Activated naive CD4-positive, alpha-beta T cell treated with Interleukin-2 at 50 U/mL for 16 hours (primary cell): Measurements from ENCODE around the gene RNF130.
A peak's percentile ranks its signal among the peaks of the same experiment; 100 is the strongest.
"Not testable (repeated sequence)": the region's sequence is repeated elsewhere in the genome, so short reads cannot be mapped to it uniquely, and the experiment has no call there.

Source experiments
- DNase-seq: peaks from one replicate; pipeline ENCODE4 v3.0.0-alpha.2; 2020

RNF130 gene

DNA sequence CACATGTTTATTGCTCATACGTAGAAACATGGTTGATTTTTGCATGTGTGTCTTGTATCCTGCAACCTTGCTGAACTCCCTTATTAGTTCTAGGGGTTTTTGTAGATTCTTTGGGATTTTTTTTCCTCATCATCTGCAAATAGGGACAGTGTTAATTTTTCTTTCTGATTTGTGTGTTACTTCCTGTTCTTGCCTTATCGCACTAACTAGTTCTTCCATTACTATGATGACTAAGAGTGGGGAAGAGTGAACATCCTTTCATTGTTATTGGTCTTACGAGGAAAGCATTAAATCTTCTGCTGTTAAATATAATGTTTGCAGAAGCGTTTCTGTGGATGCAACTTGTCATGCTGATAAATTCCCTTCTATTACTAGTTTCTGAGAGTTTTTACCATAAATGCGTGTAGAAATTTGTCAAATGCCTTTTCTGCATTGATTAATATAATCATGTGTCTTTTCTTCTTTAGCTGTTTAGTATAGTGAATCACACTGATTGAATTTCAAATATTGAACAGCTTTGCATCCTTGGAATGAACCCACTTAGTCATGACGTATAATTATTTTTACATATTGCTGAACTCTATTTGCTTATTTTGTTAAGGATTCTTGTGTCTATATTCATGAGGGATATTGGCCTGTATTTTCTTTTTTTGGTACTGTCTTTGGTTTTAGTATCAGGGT is 32.1 kb upstream of the RNF130 start:
- DNase-seq, result no peak

DNA sequence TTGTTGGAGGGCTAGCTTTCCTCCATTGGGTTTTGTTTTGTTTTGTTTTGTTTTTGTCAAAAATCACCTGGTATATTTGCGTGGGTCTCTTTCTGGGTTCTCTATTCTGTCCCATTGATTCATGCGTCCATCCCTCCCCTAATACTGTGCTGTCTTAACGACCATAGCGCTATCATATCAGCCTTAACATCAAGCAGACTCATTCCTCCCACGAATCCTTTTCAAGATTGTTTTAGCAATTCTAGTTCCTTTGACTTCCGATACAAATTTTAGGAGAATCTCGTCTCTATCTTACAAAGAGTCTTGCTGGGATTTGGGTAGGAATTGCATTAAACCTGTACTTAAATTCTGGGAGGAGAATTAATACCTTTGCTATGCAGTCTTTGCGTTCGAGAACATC is 31.1 kb upstream of the RNF130 start:
- no peak for DNase-seq

DNA sequence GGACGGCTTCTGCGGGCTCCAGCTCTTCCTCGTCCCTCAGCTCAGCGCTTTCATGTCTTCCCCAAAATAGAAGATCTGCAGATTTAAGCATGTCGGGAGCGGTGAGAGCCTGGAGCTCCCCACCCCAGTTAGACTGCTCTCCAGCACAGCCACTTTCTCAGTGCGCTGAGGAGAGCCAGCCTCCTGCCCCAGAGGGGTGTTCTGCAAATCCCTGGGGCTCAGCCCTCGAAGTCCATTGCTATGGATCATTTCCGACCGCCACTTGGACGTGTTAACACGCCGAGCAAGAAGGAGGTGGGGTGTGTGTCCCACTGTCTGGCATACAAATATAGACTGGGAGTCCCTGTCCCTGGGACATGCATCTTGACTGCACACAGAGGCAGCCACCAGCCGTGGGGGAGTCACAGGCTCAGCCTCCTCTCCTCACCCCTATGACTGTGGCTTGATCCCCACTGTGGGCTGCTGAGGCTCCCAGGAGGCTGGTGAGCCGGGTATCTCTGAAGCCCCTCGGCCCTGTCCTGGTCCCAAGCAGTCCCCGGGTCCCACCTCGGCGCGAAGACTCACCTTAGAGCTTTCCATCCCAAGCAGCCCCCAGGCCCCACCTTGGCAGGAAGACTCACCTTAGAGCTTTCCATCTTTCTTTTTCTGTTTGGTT is 30.0 kb upstream of the RNF130 start:
- DNase-seq, result no peak

DNA sequence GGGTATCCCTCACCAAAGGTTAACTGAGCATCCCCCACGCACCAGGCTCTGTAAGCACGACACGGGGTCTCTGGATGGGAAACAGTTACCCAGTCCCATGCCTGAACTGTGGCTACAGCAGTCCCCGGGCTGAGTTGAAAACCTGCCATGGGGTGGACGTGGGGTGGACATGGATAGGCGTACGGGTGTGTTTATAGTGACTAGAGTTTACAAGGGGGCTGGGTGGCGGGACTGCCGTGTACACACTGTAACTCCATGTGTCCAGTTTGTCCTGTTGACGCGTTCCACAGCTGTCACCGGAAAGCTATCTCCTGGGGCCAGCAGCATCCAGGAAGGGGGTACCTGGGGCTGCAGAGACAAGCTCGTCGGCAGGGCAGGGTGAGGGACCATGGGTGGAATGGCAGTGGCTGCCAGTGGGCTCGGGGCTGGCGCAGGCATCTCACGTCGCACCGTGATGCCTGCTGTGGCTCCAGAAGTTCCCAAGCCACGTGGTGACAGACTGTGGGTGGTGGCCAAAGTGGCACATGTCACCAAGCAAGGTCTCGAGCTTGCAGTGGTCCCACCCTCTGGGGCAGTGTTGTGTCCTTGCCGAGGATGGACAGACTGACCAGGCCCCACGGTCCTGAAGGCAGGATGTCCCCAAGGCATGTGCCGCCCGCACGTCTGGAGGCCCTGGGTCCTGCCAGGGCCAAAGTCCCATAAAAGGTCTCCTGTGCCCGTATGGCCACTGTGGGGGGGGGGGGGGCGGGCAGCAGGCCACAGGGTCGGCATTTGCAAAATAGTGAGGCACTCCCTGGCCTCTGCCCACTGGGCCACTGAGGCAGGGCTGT is 29.3 kb upstream of the RNF130 start:
- DNase-seq, result no peak

DNA sequence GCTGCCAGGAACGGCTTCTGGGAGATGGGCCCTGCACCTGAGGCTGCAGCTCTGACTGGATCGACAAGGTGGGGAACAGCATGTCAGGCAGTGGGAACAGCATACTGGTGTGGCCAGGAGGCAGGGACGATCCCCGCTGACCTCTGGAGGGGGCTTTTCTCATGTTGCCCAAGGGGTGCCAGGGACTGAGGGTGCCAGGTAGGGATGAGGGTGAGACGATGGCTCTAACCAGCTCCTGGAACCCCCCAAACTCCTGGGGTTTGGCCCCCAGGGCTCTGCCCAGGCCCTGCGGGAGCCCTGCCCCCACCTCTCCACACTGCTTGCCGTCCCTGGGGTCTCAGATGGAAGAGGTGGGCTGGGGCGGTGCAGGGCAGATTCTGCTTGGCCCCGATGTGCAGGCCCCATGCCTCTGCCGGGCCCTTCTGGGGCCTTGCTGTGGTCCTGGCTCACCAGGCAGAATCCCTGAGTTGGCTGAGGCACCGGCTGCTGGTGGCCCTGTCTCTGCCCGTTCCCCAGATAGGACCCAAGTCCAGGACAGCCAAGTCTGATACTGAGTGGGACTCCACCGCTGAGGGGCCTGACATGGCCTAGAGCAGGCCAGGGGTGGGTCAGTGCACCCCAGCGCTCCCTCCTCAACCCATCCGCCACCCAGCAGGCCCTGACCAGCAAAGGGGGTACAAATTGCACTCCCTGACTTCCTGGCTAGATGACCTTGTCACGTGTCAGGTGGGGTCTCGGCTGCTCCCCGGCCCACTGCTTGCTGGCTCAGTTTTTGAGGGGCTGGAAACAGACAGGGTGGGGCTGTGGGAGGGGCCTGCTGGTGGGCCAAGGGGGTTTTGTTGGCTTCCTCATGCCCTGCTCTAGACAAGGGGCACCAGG is 28.4 kb upstream of the RNF130 start:
- DNase-seq, result no peak

DNA sequence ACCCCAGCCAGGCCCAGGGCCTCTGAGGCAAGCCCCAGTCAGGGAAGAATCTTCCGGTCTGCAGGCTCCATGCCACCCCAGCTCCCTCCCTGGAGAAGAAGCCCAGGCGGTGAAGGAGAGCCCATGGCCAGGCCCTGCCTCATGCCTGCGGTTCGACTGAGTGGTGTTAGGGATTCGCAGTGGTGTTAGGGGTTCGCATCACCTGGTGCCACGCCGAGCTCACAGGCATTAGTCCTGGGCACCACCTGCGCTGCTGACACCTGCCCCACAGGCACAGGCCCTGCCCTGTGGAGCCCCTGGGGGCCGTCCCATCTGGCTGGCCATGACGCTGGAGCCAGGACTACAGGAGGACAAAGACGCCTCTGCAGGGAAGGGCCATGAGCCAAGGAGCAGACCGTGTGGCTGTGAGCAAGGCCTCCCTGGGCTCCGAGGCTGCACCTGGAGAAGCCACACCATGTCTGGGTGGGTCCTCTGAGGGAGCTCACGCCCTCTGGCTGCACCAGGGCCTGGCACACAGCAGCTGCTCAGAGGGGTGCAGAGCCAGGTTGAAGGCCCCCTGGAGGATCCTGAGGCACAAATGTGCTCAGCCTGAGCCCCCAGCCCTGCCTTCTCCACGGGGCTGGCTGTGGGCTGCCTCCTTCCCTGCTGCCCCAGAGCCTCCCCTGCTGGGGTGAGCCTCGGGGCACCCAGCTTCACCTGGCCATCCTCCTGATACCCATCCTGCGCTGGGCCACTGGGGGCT is 27.6 kb upstream of the RNF130 start:
- no peak for DNase-seq

DNA sequence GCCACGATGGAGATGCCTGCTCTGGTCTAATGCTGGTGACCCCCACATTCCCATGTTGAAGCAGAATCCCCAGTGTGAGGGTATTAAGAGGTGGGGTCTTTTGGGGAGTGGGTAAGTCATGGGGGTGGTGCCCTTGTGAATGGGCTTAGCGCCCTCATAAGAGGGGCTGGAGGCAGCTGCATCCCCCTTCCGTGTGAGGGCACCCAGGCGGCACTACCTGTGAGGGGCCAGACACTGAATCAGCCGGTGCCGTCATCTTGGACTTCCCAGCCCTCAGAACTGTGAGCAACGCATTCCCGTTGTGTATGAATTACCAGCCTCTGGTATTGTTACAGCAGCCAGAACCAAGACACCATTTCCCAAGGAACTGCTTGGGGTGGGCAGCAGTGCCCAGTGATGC is 27.0 kb upstream of the RNF130 start:
- no peak for DNase-seq

DNA sequence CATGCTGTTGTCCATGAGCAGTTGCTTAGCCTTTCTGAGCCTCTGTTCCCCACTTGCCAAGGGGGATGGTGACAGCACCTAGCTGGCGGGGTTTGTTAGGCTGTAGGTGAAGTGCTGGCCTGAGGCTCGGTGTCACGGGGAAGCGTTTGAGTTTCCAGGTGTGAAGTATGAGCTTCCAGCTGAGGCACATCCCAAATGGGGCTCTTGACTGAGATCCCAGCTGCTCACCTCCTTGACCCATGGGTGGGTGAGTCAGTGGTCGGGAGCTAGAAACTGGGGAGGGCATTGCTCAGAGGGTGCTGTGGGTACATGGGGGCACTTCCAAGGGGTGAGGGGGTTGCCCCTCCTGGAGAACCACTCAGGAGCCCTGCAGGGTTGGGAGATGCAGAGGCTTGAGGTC is 26.4 kb upstream of the RNF130 start:
- no peak for DNase-seq

DNA sequence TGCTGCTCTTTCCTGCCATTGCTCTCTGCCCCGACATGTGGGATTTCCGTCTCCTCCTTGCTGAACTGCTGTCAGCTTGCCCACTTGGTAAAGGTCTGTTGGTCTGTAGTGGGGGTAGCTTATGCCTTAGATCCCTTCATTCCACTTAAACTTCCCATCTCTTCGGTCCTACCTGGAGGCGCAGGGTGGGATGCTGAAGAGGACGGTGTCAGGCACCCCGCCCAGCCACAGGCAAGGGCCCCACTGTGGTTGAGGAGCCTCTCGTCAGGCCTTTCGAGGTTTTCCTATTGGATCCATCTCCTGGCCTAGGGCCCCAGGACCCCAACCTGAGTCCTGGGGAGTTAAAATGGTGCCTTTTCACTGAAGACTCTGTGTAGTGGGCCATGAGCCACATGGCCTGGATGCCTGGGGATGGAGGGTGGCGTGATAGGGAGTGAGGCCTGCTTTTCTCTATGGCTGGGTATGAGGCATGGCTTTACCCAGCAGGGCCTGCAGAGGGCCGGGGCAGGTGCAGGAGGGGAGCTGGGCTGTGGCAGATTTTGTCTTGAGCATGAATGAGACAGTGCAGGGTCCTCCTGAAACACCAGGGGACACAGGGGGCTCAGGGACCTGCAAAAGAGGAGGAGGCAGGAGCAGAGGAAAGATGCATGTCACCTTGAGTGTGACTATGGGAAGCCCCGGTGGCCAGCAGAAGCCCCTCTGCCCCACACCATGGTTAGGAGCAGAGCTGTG is 25.8 kb upstream of the RNF130 start:
- DNase-seq, result no peak

DNA sequence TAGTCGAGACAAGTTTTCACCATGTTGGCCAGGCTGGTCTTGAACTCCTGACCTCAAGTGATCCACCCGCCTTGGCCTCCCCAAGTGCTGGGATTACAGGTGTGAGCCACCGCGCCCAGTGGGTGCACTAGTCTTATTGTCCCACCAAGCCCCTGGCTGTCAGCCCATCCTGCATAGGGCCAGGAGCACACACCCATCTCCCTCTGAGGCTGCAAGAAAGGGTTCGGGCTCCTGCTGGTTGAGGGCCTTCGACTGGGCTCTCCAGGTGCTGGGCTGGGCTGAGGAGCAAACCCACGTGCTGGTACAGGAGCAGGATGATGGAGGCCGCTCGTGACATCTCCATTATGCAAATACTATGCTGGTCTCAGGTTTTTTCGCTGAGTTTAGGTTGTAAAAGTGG is 25.1 kb upstream of the RNF130 start:
- DNase-seq, result no peak

DNA sequence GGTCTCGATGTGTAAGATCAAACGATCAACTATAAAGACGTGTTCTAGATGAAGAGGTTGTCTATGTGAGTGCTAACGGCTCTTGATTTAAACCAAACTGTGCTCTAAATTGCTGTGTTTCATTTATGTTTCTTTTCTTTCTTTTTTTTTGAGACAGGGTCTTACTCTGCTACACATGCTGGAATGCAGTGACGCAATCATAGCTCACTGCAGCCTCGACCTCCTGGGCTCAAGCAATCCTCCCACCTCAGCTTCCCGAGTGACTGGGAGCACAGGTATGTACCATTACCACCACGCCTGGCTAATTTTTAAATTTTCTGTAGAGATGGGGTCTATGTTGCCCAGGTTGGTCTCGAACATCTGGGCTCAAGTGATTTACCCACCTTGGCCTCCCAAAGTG is 24.0 kb upstream of the RNF130 start:
- DNase-seq, result no peak

DNA sequence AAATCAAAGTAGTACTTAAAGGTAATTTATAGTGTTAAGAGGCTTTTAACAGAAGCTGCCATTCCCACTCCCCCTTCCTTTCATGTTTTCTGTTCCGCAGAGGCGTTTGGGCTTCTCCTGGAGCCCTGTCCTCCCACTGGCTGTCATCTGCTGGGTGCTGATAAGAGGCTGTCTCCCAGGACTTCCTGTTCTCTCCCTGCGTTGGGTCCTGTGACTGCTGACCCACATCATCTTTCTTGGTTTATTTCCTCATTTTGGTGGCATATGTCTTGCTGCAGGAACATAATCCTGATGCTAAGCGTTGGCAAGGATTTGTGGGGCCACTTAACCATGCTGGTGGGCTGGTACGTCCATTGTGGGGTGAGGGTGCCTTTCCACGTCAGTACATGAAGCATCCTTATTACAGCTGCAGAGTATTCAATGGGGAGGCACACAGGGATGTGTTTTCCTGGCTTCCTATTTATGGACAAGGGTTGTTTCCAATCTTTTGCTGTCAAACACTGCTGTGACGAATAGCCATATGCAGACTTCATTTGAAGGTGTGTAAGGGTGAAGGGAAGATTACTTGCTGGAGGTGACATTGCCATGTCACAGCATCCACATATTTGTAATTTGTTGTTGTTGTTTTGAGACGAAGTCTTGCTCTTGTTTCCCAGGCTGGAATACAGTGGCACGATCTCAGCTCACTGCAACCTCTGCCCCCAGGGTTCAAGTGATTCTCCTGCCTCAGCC is 22.3 kb upstream of the RNF130 start:
- no peak for DNase-seq

DNA sequence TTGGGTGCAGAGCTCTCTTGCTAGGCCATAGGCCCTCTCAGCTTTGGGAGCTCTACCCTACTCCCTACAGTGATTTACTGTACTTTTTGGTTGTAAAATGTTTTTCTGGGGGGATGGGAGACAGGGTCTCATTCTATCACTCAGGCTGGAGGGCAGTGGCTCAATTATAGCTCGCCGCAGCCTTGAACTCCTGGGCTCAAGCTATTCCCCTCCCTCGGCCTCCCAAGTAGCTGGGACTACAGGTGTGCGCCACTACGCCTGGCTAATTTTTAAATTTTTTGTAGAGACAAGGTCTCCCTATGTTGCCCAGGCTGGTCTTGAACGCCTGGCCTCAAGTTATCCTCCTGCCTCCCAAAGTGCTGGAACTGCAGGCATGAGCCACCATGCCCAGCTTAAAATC is 21.7 kb upstream of the RNF130 start:
- DNase-seq, result no peak

DNA sequence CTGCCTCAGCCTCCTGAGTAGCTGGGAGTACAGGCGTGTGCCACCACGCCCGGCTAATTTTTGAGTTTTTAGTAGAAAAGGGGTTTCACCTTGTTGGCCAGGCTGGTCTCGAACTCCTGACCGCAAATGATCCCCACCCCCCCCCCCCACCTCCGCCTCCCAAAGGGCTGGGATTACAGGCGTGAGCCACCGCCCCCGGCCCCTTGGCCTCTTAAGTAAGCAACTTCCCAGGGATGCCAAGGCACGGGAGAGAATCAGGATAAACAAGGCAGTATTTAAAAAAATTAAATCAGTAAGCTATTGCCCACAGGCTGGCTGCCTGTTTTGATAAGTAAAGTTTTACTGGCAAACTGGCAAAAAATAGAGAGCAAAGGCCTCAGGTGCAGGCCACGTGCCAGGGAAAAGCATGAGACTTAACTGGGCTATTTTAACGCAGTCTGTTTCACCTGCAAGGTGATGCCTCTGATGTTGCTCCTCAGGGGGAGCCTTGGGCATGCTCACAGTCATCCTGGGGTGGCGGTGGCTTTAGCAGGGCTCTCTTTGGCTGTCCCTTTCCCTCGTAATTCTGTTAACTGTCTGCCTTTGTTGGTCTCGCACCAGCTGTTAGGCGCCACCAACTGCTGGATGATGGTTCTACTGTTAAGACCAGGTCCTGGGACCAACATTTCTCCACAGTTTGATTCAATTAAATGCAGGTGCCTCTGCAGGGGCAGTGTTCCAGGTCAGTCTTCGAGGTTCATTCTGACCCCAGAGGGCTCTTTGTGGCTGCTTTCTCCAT is 19.4 kb upstream of the RNF130 start:
- no peak for DNase-seq

DNA sequence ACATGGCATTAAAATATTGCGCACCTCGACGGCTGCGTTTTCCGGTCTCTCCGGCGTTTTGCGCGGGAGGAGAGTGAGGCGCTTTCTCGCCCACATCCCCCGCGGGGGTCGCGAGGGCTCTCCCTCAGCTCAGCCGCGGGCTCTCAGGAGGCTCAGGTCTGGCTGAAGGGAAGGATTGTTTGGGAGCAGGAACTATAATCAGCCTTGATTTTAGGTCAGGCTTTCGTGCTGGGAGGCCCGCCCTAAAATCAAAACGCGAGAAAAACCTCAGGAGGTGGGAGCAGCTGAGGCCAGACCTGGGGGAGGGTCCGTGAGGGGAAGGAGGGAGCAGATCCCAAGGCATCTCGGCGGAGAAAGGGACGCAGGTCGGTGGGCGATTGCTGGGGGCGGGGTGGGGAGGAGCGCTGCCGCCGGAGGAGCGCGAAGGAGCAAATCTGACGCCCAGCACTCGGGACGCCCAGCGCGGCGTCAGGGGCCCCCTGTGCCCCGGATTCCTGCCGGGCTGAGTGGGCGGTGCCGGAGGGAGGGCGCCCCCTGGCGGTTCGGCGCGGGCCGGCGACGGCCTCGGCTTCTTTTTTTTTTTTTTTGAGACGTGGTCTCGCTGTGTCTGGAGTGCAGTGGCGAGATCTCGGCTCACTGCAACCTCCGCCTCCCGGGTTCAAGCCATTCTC is 18.7 kb upstream of the RNF130 start:
- DNase-seq, result peak; percentile 81

DNA sequence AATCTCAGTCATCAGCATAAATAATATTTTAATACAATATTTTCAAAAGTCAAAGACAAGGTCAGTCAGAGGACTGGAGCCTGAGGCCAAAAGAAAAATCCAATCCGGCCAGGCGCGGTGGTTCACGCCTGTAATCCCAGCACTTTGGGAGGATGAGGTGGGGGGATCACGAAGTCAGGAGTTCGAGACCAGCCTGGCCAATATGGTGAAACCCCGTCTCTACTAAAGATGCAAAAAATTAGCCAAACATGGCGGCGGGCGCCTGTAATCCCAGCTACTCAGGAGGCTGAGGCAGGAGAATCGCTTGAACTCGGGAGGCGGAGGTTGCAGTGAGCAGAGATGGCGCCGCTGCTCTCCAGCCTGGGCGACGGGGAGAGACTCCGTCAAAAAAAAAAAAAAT is 18.1 kb upstream of the RNF130 start:
- not testable (repeated sequence) for DNase-seq

DNA sequence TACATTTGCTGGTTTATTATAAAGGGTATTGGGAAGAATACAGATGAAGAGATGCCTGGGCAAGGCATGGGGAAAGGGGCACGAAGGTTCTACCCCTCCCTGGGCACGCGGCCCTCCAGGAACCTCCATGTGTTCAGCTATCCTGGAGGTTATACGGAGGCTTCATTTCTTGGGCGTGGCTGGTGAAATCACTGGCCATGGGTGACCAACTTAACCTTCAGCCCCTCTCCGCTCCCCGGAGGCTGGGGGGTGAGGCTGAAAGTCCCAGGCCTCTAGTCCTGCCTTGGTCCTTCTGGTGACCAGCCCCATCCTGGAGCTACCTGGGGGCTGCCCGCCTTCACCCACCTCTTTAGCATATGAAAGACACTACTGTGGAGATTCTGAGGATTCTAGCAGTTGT is 17.0 kb upstream of the RNF130 start:
- DNase-seq, result no peak

DNA sequence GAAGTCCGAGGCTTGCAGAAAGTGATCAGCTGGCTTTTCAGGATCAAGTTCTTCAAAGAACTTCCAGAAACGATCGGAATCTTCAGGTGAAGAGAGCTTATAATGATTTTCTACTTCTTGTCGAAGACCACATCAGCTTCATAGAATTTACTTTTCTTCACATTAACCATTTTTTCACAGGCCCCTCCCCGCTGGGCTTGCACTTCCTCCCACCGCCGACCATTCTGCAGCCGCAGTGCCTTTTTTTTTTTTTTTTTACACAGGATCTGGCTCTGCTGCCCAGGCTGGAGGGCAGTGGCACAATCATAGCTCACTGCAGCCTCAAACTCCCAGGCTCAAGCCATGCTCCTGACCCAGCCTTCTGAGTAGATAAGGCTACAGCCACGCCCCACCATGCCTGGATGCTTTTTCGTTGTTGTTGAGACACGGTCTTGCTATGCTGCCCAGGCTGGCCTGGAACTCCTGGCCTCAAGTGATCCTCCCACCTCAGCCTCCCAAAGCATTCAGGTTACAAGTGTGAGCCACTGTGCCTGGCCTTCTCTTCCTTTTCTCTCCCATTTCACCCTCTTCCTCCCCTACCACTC is 15.3 kb upstream of the RNF130 start:
- no peak for DNase-seq

DNA sequence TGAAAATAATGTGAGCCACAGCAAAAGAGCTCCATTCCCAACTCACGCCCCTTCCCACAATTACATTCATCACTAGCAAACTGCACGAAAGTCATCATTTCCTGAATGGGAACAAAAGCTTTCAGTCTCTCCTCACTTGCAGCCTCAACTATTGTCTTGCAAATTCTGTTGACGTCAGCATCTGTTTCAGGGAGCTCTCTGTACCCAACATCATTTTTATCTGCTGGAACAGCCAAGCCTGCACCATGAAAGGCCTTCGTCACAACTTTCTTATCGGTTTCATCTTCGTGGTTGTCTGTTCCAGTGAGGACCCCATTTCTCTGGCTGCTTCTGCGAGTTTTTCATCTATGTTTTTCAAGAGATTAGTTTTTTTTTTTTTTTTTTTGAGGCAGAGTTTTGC is 14.3 kb upstream of the RNF130 start:
- DNase-seq, result no peak
